ENCODE data around the gene POLG.
"Not testable (repeated sequence)": the region's sequence is repeated elsewhere in the genome, so short reads cannot be mapped to it uniquely, and the experiment has no call there.

Gene POLG

DNA sequence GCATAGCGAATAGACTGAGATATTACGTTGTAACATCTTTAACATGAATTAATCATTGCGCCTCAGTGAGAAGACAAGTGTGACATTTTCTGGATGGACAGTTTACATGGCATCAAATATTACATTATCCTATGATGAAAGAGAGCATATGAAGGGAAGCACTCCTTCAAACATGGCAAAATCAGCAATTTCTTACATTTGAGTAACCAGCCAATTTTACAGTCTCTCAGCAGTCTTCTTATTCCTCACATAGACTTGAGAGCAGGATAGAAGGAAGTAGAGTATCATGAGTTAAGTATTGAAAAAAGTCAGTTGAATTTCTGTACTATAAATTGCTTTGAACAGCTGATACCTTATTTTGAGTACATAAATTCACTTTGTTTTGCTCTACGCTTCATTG is 52.0 kb downstream of the POLG start:
- no peak for DNase-seq (ENCODE audit: low read depth in 3 of 3)

DNA sequence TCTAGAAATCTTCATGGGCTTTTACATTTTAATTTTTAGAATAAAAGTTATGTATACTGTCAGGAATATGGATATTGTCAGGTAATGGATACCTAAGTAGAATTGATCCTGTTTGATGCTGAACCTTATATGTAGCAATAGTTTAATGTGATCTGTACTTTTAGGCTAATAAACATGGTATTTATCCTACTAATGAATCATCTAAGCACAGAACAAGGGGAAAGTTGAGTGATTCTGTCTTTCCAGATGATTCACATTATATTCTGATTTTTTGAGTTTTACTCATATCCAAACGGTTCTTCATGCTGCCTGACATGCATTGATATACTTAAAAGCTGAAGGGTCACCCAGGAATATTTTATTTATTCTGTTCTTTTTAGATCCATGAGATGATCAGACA is 56.3 kb downstream of the POLG start:
- no peak for DNase-seq (ENCODE audit: low read depth in 3 of 3)

DNA sequence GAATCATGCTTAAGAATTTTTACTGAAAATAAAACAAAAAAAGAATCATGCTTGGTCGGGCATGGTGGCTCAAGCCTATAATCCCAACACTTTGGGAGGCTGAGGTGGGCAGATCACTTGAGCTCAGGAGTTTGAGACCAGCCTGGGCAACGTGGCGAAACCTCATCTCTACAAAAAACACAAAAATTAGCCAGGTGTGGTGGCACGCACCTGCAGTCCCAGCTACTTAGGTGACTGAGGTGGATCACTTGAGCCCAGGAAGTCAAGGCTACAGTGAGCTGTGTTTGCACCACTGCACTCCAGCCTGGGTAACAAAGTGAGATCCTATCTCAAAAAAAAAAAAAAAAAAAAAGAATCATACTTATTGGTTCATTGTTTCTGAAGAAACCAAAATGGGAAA is 57.3 kb downstream of the POLG start:
- DNase-seq (ENCODE audit: low read depth in 3 of 3) = not testable (repeated sequence)
